Cardiac fibroblast (primary cell): ENCODE data around the gene COTL1.
"Not testable (repeated sequence)": the region's sequence is repeated elsewhere in the genome, so short reads cannot be mapped to it uniquely, and the experiment has no call there.

ENCODE experiments used
- DNase-seq, 2 donors: peaks; one replicate each; pipeline versions ENCODE4 v3.0.0 to v3.0.0-alpha.2; 2010; ENCODE audit warnings: low read depth in 2 of 2
- H3K4me3 ChIP-seq, 2 donors: replicated peaks in 1 of 2; 1 replicate in 1 of 2; 2 replicates in 1 of 2; pipeline ENCODE4 v1.5.1; 2011; ENCODE audit warnings: low read depth in 2 of 2, low read length in 2 of 2, mild to moderate bottlenecking in 2 of 2, moderate library complexity in 1 of 2
- CTCF ChIP-seq: IDR thresholded peaks from one replicate; pipeline ENCODE4 v1.5.1; 2011; ENCODE audit warnings: low read depth, mild to moderate bottlenecking, low read length, inconsistent platforms

Gene COTL1

GRCh38 chr16:84635702-84636101, 17.8 kb upstream of the COTL1 start:
- no peak for TF ChIP-seq CTCF
- no peak overlapping the region for H3K4me3 ChIP-seq
- no peak for DNase-seq

GRCh38 chr16:84633622-84634021, 15.7 kb upstream of the COTL1 start:
- peak; percentile 67 to 69 for DNase-seq
- no peak for TF ChIP-seq CTCF
- no peak overlapping the region for H3K4me3 ChIP-seq

GRCh38 chr16:84632862-84633261, 15.0 kb upstream of the COTL1 start:
- not testable (repeated sequence) for H3K4me3 ChIP-seq, DNase-seq

GRCh38 chr16:84631886-84632285, 14.0 kb upstream of the COTL1 start:
- DNase-seq, result no peak
- no peak for TF ChIP-seq CTCF
- H3K4me3 ChIP-seq, result no peak overlapping the region

- TF ChIP-seq CTCF, result no peak
- no peak overlapping the region for H3K4me3 ChIP-seq
- no peak for DNase-seq
Measured at GRCh38 chr16:84631153-84631466, 13.2 kb upstream of the COTL1 start.

GRCh38 chr16:84630446-84631152, 12.7 kb upstream of the COTL1 start:
- DNase-seq, result no peak
- no peak overlapping the region for H3K4me3 ChIP-seq
- TF ChIP-seq CTCF, result no peak

- TF ChIP-seq CTCF, result no peak
- H3K4me3 ChIP-seq, result no peak overlapping the region
- no peak for DNase-seq
Measured at GRCh38 chr16:84630009-84630408, 12.1 kb upstream of the COTL1 start.
